GM21381 (cell line): ENCODE measurements around the gene ETNK2.

Experiments
- ATAC-seq: cut with Tn5 transposase; IDR thresholded peaks from one replicate; pipeline ENCODE4 v1.9.1; 2021; ENCODE audit warnings: mild to moderate bottlenecking, moderate library complexity; ENCODE audit not compliant: unreplicated experiment

ETNK2 gene, protein sequence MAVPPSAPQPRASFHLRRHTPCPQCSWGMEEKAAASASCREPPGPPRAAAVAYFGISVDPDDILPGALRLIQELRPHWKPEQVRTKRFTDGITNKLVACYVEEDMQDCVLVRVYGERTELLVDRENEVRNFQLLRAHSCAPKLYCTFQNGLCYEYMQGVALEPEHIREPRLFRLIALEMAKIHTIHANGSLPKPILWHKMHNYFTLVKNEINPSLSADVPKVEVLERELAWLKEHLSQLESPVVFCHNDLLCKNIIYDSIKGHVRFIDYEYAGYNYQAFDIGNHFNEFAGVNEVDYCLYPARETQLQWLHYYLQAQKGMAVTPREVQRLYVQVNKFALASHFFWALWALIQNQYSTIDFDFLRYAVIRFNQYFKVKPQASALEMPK

GRCh38 chr1:204151552-204152309 lies at the start of gene ETNK2:
Gene ETNK2, minus strand, starts transcription at chr1:204152044. Its CDS starts 192 bp downstream, at chr1:204151852.
- no peak for ATAC-seq

GRCh38 chr1:204201348-204202040 lies 49.6 kb upstream of the ETNK2 start:
- ATAC-seq, result no peak

DNA sequence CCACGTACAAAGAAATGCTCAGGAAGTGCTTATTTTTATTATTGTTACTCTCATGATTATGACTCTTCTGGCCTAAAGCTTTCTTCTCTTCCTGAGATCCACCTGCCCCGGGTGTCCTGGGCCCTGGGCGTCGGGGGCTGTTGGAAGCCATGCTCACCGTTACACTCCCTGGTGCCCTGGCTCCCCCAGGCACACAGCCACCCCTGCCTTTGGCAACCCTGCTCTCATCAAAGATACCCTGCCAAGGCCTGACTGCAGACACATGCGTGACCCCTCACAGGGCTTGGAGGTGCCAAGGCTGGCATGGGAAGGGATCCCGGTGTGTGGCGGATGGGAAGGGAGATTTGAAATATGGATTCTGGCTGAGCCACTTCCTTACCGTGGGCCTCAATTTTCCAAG lies 47.7 kb upstream of the ETNK2 start:
- no peak for ATAC-seq

- ATAC-seq, result no peak
Measured at GRCh38 chr1:204198348-204199340, 46.8 kb upstream of the ETNK2 start.

DNA sequence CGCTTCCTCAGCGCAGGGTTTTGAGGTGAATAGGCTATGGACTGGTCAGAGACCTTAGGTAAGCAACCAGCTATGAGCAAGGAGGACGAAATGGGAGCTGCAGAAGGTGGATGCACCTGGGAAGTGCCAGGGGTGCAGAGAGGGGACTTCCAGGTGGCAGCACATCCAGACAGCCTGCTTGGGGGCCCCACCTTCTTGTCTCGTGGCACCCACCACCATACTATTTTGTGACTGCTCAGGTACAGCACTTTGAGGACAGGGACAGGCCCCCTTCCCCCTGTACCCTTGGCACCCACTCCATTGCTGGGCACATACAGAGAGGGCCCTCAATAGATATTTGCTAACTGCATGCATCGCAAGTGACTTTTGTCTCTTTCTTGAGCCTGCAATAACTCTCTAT lies 45.2 kb upstream of the ETNK2 start:
- no peak for ATAC-seq

GRCh38 chr1:204196068-204196795 lies 44.4 kb upstream of the ETNK2 start, which contains the start of gene KISS1:
Gene KISS1, minus strand, starts transcription at chr1:204196491. Its CDS starts 3,615 bp downstream, at chr1:204192876.
- ATAC-seq, result no peak

DNA sequence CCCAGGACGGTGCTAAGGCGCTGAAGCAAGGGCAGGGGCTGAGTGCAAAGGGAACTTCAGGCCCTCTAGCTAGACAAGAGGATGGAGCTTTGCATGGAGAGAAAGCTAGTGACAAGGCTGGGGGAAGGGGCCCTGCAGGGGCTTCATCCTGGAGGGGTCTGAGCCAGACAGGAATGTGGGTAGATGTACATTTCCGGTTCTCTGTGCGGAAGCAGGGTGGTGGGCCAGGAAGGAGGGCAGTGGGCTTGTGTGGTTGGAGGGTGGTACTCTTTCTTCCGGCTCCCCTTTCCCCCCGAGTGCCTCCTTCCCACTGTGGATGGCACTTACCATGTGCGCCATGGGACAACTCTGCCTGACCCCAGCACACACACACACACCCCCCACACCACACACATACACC lies 42.9 kb upstream of the ETNK2 start:
- no peak for ATAC-seq

DNA sequence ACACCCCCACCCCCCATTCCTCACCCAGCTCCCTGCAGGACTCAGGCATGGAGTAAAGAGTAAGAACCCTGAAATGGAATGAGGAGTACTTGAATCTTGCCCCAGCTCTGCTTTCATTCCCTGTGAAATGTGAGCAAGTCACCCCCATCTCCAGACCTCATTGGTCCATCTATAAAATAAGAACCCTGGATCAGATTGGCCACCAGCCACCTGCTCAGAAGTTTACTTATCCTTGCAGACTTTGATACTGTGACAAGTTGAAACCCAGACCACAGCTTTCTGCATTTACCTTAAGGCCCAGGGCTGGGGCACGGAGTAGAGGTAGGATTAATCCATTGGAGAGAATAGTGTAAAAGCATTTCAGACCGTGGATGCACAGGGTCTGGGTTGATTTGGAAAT lies 42.2 kb upstream of the ETNK2 start:
- no peak for ATAC-seq

DNA sequence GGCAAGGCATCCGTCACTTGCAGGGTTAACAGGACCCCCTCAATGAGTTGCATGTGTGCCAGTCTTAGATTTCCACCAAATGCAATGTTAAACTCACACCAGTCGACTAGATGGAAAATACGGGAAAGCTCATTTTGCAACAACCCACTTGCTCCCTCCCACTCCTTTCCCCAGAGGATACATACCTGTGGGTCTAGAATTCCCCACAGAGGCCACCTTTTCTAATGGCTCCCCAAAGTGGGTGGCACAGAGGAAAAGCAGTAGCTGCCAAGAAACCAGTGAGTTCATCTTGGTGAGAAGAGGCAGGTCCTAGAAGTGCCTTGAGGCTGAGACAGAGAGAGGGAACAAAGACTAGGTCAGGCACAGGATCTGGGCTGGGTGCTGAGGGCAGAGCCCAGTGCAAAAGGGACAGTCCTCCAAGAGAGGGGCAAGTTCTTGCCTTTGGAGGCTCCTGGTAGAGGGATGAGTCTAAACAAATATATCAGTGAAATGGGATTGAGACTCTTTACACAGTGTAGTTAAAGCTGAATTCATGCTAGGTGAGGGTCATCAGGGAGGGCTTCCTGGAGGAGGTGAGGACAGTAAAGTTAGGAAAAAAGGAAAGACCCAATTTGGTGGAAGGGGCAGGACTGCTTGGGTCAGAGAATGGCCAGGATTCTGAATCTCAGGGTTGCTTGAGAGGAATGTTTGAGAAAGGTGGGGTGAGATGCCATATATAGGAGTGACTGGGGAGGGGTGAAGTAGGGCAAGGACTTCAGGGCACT lies 40.9 kb upstream of the ETNK2 start:
- ATAC-seq, result no peak

GRCh38 chr1:204192046-204192445 lies 40.2 kb upstream of the ETNK2 start:
- no peak for ATAC-seq

GRCh38 chr1:204191456-204191855 lies 39.6 kb upstream of the ETNK2 start:
- ATAC-seq, result no peak

DNA sequence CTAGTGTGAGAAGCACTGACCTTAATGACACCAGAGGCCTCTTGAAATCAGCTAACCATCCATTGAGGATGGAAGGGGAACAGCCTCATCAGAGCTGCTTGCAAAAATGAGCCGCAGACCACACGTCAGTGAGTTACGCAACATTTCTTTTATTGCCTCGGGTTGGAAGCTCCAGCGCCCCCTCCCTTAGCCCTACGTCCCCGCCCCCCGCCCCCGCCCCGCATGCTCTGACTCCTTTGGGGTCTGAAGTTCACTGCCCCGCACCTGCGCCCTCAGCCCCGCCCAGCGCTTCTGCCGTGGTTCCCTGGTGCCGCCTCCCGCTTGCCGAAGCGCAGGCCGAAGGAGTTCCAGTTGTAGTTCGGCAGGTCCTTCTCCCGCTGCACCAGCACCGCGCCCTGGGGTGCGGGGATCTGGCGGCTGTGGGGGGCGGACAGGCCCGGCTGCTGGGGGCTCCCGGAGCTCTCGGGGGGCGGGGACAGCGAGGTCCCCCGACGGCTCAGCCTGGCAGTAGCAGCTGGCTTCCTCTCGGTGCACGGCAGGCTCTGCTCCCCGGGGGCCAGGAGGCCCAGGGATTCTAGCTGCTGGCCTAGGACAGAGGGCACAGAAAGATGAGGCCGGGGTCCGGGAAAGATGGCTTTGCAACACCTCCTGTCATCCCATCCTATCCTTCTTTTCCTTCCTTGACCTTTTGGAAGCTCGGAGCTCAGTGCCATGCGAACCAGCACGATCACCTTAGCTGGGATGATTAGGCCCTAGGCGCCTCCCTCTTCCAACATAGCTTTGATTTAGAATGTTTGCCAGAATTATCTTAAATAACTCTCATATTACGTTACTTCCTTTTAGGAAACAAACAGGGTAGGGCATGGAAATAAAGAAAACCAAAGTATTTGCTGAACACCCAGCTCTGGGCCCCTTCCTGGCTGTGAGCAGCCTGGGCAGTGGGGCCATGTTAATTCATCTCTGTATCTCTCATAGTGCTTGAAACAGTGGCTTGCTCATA lies 38.7 kb upstream of the ETNK2 start:
- ATAC-seq, result no peak

DNA sequence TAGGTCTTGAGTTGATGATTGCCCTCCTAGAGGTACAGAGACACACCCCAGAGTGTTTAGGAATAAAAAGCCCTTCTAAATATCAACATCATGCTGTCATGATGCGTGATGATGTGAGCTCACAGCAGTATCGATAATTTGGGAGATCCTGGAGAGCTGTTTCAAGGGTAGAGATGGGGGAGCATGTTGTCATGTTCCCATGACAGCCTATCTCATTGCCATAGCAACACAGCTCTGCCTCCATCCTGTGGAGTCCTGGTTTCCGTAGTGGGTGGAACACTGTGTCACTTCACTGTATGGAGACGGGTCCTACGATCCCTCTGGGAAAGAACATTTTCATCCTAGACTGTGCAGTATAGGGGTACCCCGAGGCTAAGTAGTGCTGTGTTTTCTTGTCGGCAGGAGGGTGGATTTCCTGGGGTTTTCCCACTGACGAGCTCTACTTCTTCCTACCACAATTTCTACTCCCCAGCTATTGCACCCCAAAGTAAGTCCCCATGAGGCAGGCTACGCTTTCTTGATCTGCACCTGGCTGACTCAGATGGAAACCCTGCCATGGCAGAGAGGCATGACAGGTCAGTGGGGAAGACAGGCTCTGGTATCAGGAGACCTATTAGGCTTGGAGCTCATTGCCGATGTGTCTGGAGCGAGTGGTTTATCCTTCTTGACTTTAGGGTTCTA lies 37.3 kb upstream of the ETNK2 start:
- ATAC-seq, result no peak

DNA sequence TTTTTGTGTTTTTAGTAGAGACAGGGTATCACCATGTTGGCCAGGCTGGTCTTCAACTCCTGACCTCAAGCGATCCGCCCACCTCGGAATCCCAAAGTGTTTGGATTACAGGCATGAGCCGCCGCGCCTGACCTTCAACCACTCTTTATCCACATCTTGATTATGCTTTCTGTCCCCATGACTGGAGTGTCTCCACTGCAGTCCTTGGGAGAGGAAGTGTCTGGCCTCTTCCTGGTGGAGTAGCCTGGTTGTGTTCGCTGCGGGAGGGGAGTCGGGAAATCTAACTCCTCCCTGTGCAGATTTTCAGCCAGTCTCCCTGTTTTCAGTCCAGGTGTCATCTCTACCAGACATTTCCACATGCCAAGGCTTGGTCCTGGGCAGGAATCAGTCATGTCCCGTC lies 34.8 kb upstream of the ETNK2 start:
- no peak for ATAC-seq

- ATAC-seq, result no peak
Measured at GRCh38 chr1:204181116-204181515, 29.3 kb upstream of the ETNK2 start.

- ATAC-seq, result no peak
Measured at GRCh38 chr1:204180133-204180532, 28.3 kb upstream of the ETNK2 start.
